Left ventricle myocardium inferior (tissue), 1 donor: ENCODE measurements around the gene SFTPD. TPM values are rescaled to one million over a fixed set of nuclear protein-coding genes. Genes with fewer than 3 reads are reported as not detected.

Experiments used
- DNase-seq: peaks from one replicate; pipeline ENCODE4 v3.0.0-alpha.2; 2020
- H3K27ac ChIP-seq: fragments of 200-600 bp; replicated peaks from 2 replicates; pipeline ENCODE4 v1.8.0; 2021
- H3K27me3 ChIP-seq: fragments of 200-600 bp; 2 replicates; pipeline ENCODE4 v1.8.0; 2021; ENCODE audit warnings: low read depth
- H3K36me3 ChIP-seq: fragments of 200-600 bp; 2 replicates; pipeline ENCODE4 v1.8.0; 2021
- H3K4me1 ChIP-seq: fragments of 200-600 bp; 2 replicates; pipeline ENCODE4 v1.8.0; 2021
- H3K4me3 ChIP-seq: fragments of 200-600 bp; 2 replicates; pipeline ENCODE4 v1.8.0; 2021; ENCODE audit warnings: mild to moderate bottlenecking, moderate library complexity
- H3K9me3 ChIP-seq: fragments of 200-600 bp; replicated peaks from 2 replicates; pipeline ENCODE4 v1.8.0; 2021
- intact Hi-C: fragments of 100-400 bp; cut with micrococcal nuclease; formaldehyde crosslinking; loops from one replicate; pipeline ENCODE4 v1.11.0; 2022
- total RNA-seq: library from RNA; stranded (reverse); fragmentation: NEBNext Ultra II Directional; extraction: Animal tissue kit (Norgen Biotek cat#: 25700); gene quantifications from one replicate; pipeline ENCODE4 v1.2.1, GENCODE V29; 2021
- TF ChIP-seq, protein P1 (sequence below): fragments of 200-600 bp; IDR thresholded peaks from 2 replicates; pipeline ENCODE4 v1.8.0; 2021; ENCODE audit warnings: antibody characterized with exemption, mild to moderate bottlenecking, borderline replicate concordance
- donor health status: DM: no; HTN: yes; CAD: no; lungs with severe emphysema.

The SFTPD gene
- total RNA-seq, 1 donor from 2014 or later, result 0.49 TPM

GRCh38 chr10:79942261-79943185, 6.4 kb downstream of the SFTPD start:
- H3K9me3 ChIP-seq, result no peaks in the 10 kb centered on the region
- H3K27me3 ChIP-seq, result no peaks in the 10 kb centered on the region
- TF ChIP-seq, protein P1, sequence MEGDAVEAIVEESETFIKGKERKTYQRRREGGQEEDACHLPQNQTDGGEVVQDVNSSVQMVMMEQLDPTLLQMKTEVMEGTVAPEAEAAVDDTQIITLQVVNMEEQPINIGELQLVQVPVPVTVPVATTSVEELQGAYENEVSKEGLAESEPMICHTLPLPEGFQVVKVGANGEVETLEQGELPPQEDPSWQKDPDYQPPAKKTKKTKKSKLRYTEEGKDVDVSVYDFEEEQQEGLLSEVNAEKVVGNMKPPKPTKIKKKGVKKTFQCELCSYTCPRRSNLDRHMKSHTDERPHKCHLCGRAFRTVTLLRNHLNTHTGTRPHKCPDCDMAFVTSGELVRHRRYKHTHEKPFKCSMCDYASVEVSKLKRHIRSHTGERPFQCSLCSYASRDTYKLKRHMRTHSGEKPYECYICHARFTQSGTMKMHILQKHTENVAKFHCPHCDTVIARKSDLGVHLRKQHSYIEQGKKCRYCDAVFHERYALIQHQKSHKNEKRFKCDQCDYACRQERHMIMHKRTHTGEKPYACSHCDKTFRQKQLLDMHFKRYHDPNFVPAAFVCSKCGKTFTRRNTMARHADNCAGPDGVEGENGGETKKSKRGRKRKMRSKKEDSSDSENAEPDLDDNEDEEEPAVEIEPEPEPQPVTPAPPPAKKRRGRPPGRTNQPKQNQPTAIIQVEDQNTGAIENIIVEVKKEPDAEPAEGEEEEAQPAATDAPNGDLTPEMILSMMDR, result no peak
- H3K4me3 ChIP-seq, result no peak overlapping the region
- no peaks in the 10 kb centered on the region for H3K36me3 ChIP-seq
- intact Hi-C loops, result no loop called here
- H3K27ac ChIP-seq, result no peak overlapping the region
- DNase-seq, result no peak
- no peaks in the 10 kb centered on the region for H3K4me1 ChIP-seq

GRCh38 chr10:79941585-79942210, 7.2 kb downstream of the SFTPD start:
- intact Hi-C loops, result no loop called here
- H3K4me1 ChIP-seq, result no peaks in the 10 kb centered on the region
- H3K36me3 ChIP-seq, result no peaks in the 10 kb centered on the region
- H3K9me3 ChIP-seq, result no peaks in the 10 kb centered on the region
- H3K27me3 ChIP-seq, result no peaks in the 10 kb centered on the region
- DNase-seq, result no peak
- H3K27ac ChIP-seq, result no peak overlapping the region
- TF ChIP-seq, protein P1, result no peak
- no peak overlapping the region for H3K4me3 ChIP-seq

DNA sequence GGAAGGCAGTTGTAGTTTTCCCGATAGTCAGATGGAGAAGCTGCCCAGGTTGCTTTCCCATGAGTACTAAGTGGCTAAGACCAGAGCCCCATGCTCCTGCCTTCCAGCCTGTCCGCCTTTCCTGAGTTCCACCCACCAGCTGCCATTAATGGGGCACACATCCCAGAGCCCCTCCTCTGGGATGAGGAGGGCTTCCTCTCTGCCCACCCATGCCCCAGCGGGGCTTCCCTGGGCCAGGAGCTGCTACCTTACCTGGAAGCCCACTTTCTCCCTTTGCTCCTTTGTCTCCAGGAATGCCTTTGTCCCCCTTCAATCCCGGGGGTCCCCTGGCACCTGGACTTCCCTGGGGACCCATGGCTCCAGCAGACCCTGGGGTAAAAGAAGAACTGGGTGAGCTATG, 7.8 kb downstream of the SFTPD start:
- Histone ChIP-seq H3K27me3 (no peaks in the 10 kb centered on the region), H3K27ac (no peak overlapping the region), H3K4me3 (no peak overlapping the region), H3K9me3 (no peaks in the 10 kb centered on the region), H3K4me1 (no peaks in the 10 kb centered on the region), H3K36me3 (no peaks in the 10 kb centered on the region)
- intact Hi-C loops, result no loop called here
- TF ChIP-seq, protein P1, result no peak
- DNase-seq, result no peak

DNA sequence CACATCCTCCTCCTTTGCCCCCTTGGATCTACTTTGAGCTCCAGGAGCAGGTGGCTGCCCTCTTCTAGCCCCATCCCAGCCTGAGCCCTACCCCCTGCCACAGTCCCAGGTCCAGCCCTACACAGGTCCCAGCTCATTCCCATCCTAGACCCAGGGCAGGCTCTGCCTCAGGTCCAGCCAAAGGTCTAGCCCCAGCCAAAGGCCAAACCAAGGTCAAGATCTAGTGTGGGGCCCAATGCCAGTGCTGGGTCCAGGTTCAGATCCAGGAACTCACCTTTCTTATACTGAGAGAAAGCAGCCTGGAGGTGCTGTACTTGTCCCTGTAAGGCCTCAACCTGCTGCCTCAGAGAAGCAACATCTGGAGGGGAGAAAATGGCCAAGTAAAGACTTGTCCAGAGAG, 8.5 kb downstream of the SFTPD start:
- Histone ChIP-seq H3K36me3 (no peaks in the 10 kb centered on the region), H3K4me1 (no peaks in the 10 kb centered on the region), H3K27me3 (no peaks in the 10 kb centered on the region), H3K9me3 (no peaks in the 10 kb centered on the region), H3K27ac (no peak overlapping the region), H3K4me3 (no peak overlapping the region)
- intact Hi-C loops, result no loop called here
- TF ChIP-seq, protein P1, result no peak
- no peak for DNase-seq

DNA sequence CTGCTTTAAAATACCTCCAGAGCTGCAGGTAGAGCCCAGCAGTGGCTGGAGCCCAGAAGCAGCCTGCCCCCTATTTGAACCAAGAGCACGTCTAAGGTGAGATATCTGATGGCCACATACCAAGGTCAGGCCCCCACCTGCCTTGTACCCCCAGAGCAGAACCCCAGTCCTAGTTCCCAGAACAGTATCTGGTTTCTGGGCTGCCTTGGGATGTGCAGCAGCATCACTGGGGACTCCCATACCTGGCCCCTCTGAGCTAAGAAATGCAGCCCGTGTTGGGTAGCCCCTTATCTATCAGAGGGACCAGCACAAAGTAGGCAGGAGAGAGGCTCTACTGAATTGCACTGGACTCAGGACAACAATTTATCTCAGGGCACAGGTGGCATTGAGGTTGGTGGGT, 8.9 kb downstream of the SFTPD start:
- TF ChIP-seq, protein P1, result no peak
- intact Hi-C loops, result no loop called here

More for the DNA sequence above, 8.9 kb downstream of the SFTPD start:
- no peak overlapping the region for H3K4me3 ChIP-seq
- no peaks in the 10 kb centered on the region for H3K27me3 ChIP-seq
- H3K4me1 ChIP-seq, result no peaks in the 10 kb centered on the region
- H3K9me3 ChIP-seq, result no peaks in the 10 kb centered on the region
- no peak for DNase-seq
- H3K36me3 ChIP-seq, result no peaks in the 10 kb centered on the region
- no peak overlapping the region for H3K27ac ChIP-seq
